ENCODE results near the gene FBXL7. TPM values are rescaled to one million over a fixed set of nuclear protein-coding genes. Genes with fewer than 3 reads are reported as not detected.

FBXL7 gene
- total RNA-seq, 4 donors from 2014 or later: 1.9 to 5.9 (median 3.0) TPM

DNA sequence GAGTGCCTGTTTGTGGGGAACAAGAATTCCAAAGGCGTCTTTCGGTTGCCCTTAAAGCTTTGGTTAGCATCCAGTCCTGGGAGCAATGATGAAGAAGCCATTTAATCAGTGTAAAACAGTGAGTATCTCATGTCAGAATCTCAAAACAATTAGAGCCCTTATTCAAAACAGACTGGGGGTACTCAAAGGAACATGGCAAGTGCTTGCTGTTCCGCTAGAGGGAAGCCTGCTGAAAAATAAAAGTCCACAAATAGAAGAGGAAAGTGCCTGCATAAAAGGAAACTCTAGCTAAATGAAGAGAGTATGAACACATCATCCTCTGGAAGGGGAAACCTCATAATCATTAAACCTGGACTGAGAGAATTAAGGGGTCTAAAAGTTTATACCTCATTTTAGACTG lies 26.4 kb downstream of the FBXL7 start:
- no peak for DNase-seq (ENCODE audit: low spot score in 2 of 2)
- H3K36me3 ChIP-seq: no peaks in the 10 kb centered on the region
- H3K27ac ChIP-seq: no peak overlapping the region
- H3K4me1 ChIP-seq: no peaks in the 10 kb centered on the region
- WGBS: 91% methylated on average over 3 of the region's 3 CpGs
- no peaks in the 10 kb centered on the region for H3K27me3 ChIP-seq
- H3K4me3 ChIP-seq: no peak overlapping the region
- TF ChIP-seq POLR2A (IDR thresholded peaks at IDR 0.05) (no peak), EP300 (IDR thresholded peaks at IDR 0.05) (no peak)
- TF ChIP-seq, protein P1, sequence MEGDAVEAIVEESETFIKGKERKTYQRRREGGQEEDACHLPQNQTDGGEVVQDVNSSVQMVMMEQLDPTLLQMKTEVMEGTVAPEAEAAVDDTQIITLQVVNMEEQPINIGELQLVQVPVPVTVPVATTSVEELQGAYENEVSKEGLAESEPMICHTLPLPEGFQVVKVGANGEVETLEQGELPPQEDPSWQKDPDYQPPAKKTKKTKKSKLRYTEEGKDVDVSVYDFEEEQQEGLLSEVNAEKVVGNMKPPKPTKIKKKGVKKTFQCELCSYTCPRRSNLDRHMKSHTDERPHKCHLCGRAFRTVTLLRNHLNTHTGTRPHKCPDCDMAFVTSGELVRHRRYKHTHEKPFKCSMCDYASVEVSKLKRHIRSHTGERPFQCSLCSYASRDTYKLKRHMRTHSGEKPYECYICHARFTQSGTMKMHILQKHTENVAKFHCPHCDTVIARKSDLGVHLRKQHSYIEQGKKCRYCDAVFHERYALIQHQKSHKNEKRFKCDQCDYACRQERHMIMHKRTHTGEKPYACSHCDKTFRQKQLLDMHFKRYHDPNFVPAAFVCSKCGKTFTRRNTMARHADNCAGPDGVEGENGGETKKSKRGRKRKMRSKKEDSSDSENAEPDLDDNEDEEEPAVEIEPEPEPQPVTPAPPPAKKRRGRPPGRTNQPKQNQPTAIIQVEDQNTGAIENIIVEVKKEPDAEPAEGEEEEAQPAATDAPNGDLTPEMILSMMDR (IDR thresholded peaks at IDR 0.05): no peak
- H3K9me3 ChIP-seq: no peaks in the 10 kb centered on the region

DNA sequence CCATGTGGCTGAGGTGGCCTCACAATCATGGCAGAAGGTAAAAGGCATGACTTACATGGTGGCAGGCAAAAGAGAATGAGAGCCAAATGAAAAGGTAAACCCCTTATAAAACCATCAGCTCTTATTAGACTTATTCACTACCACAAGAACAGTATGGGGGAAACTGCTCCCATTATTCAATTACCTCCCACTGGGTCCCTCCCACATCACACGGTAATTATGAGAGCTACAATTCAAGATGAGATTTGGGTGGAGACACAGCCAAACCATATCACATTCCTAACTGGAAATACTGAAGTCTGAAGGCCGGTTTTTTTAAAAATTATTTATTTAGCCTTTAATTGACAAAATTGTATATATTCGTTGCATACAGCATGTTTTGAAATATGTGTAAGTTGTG lies 28.5 kb downstream of the FBXL7 start:
- DNase-seq (ENCODE audit: low spot score in 2 of 2): no peak
- Histone ChIP-seq H3K36me3 (no peaks in the 10 kb centered on the region), H3K27me3 (no peaks in the 10 kb centered on the region), H3K27ac (no peak overlapping the region), H3K4me3 (no peak overlapping the region), H3K9me3 (no peaks in the 10 kb centered on the region), H3K4me1 (peaks cover 2% of the 10 kb centered on the region)
- WGBS: 91% methylated on average over 3 of the region's 3 CpGs
- TF ChIP-seq POLR2A (IDR thresholded peaks at IDR 0.05) (no peak), EP300 (IDR thresholded peaks at IDR 0.05) (no peak), POLR2AphosphoS5 (IDR thresholded peaks at IDR 0.05) (no peak)
- TF ChIP-seq, protein P1 (IDR thresholded peaks at IDR 0.05): no peak

DNA sequence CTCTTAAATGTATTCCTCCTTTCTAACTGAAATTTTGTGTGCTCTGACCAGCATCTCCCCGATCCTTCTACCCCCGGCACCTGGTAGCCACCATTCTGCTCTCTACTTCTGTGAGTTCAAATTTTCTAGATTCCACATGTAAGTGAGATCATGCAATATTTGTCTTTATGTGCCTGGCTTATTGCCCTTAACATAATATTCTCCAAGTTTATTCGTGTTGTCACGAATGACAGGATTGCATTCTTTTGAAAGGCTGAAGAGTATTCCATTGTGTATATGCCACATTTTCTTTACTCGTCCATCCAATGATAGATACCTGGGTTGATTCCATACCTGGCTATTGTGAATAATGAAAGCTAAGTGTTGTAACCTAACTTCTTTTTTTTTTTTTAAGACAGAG lies 29.0 kb downstream of the FBXL7 start:
- WGBS: 90% methylated on average over 5 of the region's 5 CpGs
- DNase-seq (ENCODE audit: low spot score in 2 of 2): no peak
- TF ChIP-seq EP300 (IDR thresholded peaks at IDR 0.05): no peak
- TF ChIP-seq, protein P1 (IDR thresholded peaks at IDR 0.05): no peak
- TF ChIP-seq POLR2AphosphoS5 (IDR thresholded peaks at IDR 0.05): no peak
- TF ChIP-seq POLR2A (IDR thresholded peaks at IDR 0.05): no peak

DNA sequence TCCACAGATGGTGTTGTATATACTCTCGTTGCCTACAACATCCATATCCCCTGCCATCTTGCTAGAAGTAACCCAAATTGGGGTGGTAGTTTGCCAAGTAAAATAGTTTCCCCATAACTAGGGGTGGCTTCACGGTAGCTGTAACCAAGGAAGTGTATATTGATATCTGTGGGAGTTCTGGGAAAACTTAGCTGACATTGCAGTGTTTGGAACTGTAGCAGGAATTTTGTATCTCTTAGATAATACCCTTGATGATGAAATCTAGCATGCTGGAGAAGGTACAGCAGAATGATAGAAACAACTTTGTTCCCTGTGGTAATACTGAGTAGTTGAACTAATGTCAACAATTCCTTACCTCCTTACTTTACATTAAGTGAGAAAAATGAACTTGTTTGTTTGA lies 29.8 kb downstream of the FBXL7 start:
- TF ChIP-seq POLR2A (IDR thresholded peaks at IDR 0.05) (no peak), POLR2AphosphoS5 (IDR thresholded peaks at IDR 0.05) (no peak), EP300 (IDR thresholded peaks at IDR 0.05) (no peak)
- TF ChIP-seq, protein P1 (IDR thresholded peaks at IDR 0.05): no peak
- Histone ChIP-seq H3K36me3 (no peaks in the 10 kb centered on the region), H3K4me1 (peaks cover 2% of the 10 kb centered on the region), H3K27me3 (no peaks in the 10 kb centered on the region), H3K9me3 (no peaks in the 10 kb centered on the region), H3K27ac (no peak overlapping the region), H3K4me3 (no peak overlapping the region)
- DNase-seq (ENCODE audit: low spot score in 2 of 2): no peak
- 89% methylated on average over 2 of the region's 2 CpGs for WGBS

More for the DNA sequence above, 29.0 kb downstream of the FBXL7 start:
- Histone ChIP-seq H3K4me1 (peaks cover 2% of the 10 kb centered on the region), H3K4me3 (no peak overlapping the region), H3K9me3 (no peaks in the 10 kb centered on the region), H3K27ac (no peak overlapping the region), H3K36me3 (no peaks in the 10 kb centered on the region), H3K27me3 (no peaks in the 10 kb centered on the region)

DNA sequence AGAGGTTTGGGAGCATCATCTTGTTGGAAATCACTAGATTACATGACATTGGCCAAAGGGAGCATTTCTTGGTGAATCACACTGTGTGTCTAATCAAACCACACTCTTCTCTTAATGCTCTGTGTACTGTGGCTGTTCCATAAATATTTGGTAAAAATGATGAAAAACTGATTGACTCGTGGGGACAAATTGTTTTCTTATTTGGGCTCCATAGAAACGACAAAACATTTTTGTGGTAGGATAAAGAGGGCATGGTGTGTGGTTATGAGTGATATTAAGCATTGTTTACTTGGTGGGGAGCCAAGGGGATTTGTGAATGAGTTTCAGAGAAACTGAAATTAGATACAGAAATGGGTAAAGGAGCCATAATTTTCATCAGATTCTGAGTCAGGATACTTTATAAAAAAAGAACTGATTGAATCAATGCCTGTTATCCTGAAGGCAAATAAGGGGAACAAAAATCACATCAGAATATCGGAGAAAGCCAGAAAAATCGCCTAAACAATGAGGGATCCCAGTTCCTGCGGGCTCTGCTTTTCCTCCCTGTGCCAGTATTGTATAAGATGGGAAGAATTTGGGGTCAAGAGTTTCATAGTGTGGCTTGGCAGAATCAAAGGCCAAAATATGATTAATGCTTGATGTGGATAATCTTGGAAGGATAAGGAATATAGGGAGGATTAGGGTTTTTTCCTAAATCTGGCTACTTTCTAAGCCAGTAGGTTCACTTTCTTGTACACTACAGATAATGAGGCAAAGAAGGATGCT lies 33.3 kb downstream of the FBXL7 start:
- DNase-seq (ENCODE audit: low spot score in 2 of 2): no peak
- Histone ChIP-seq H3K27me3 (no peaks in the 10 kb centered on the region), H3K36me3 (no peaks in the 10 kb centered on the region), H3K9me3 (no peaks in the 10 kb centered on the region), H3K4me1 (peaks cover 2% of the 10 kb centered on the region), H3K27ac (no peak overlapping the region), H3K4me3 (no peak overlapping the region)
- TF ChIP-seq EP300 (IDR thresholded peaks at IDR 0.05) (no peak), POLR2A (IDR thresholded peaks at IDR 0.05) (no peak), POLR2AphosphoS5 (IDR thresholded peaks at IDR 0.05) (no peak)
- TF ChIP-seq, protein P1 (IDR thresholded peaks at IDR 0.05): no peak
- 48% methylated on average over 5 of the region's 5 CpGs for WGBS

Data from suprapubic skin (tissue), 4 donors.